Nephron (organoid): ENCODE data around the gene SLC38A11.

ENCODE experiments used
- H3K27ac Mint-ChIP-seq, 3 experiments: 2 replicates each; pipeline ENCODE4 v1.8.0; 2020; ENCODE audit warnings: mixed read lengths in 3 of 3, mild to moderate bottlenecking in 2 of 3, moderate library complexity in 1 of 3
- H3K27me3 Mint-ChIP-seq: 2 replicates; pipeline ENCODE4 v1.8.0; 2021; ENCODE audit warnings: low read depth, mild to moderate bottlenecking, moderate library complexity, mixed read lengths
- H3K36me3 Mint-ChIP-seq: 2 replicates; pipeline ENCODE4 v1.8.0; 2020; ENCODE audit warnings: low read depth, mixed read lengths
- H3K4me1 Mint-ChIP-seq: 2 replicates; pipeline ENCODE4 v1.8.0; 2020; ENCODE audit warnings: mixed read lengths
- H3K4me3 Mint-ChIP-seq, 3 experiments: 2 replicates each; pipeline ENCODE4 v1.8.0; 2020; ENCODE audit warnings: mild to moderate bottlenecking in 3 of 3, mixed read lengths in 3 of 3, moderate library complexity in 2 of 3
- H3K9me3 Mint-ChIP-seq: 2 replicates; pipeline ENCODE4 v1.8.0; 2020; ENCODE audit warnings: mixed read lengths
- TF ChIP-seq, protein P1 (sequence below), 3 experiments: fragments of 200-600 bp; sonication (generic); IDR thresholded peaks; one replicate each; pipeline ENCODE4 v1.5.0; 2021; ENCODE audit warnings: antibody characterized with exemption in 3 of 3; ENCODE audit not compliant: unreplicated experiment in 3 of 3

The SLC38A11 gene

DNA sequence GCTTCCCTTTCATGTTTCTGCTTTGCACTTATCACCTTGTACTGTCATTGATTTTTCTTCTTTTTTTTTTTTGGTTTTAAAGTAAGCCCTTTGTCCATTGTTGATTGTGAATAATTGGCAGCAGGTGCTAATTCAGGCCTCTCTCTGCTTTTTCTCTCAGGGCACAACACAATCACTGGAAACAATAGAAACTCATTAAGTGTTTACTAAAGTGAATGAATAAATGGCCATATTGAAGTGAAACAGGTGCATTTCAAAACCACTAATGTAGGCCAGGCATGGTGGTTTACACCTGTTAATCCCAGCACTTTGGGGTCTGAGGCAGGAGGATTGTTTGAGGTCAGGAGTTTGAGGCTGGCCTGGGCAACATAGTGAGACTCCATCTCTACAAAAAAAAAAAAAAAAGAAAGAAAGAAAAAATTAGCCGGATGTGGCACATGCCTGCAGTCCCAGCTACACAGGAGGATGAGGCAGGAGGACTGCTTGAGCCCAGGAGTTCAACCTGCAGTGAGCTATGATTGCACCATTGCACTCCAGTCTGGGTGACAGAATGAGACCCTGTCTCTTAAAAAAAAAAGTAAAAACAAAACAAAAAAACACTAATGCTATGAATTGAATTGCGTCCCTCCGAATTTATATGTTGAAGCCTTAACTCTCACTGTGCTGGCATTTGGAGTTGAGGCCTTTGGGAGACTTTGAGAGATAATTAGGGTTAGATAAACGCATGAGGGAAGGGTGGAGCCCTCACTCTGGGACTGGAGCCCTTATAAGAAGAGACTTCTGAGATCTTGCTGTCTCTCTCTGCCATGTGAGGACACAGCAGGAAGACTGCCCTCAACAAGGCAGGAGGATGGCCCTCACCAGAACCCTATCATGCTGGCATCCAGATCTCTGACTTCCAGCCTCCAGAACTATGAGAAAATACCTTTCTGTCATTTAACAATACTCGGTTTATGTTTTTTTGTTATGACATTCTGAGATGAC is 19.9 kb downstream of the SLC38A11 start:
- Mint-ChIP-seq H3K36me3 (no peaks in the 10 kb centered on the region), H3K27ac (peak overlapping the region in 1 of 3 experiments; percentile 37), H3K9me3 (peaks cover 10% of the 10 kb centered on the region), H3K27me3 (peaks cover 3% of the 10 kb centered on the region), H3K4me3 (no peak overlapping the region), H3K4me1 (peaks cover 12% of the 10 kb centered on the region)
- TF ChIP-seq, protein P1, sequence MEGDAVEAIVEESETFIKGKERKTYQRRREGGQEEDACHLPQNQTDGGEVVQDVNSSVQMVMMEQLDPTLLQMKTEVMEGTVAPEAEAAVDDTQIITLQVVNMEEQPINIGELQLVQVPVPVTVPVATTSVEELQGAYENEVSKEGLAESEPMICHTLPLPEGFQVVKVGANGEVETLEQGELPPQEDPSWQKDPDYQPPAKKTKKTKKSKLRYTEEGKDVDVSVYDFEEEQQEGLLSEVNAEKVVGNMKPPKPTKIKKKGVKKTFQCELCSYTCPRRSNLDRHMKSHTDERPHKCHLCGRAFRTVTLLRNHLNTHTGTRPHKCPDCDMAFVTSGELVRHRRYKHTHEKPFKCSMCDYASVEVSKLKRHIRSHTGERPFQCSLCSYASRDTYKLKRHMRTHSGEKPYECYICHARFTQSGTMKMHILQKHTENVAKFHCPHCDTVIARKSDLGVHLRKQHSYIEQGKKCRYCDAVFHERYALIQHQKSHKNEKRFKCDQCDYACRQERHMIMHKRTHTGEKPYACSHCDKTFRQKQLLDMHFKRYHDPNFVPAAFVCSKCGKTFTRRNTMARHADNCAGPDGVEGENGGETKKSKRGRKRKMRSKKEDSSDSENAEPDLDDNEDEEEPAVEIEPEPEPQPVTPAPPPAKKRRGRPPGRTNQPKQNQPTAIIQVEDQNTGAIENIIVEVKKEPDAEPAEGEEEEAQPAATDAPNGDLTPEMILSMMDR (IDR thresholded peaks at IDR 0.05; ENCODE audit: unreplicated experiment in 3 of 3) = no peak

DNA sequence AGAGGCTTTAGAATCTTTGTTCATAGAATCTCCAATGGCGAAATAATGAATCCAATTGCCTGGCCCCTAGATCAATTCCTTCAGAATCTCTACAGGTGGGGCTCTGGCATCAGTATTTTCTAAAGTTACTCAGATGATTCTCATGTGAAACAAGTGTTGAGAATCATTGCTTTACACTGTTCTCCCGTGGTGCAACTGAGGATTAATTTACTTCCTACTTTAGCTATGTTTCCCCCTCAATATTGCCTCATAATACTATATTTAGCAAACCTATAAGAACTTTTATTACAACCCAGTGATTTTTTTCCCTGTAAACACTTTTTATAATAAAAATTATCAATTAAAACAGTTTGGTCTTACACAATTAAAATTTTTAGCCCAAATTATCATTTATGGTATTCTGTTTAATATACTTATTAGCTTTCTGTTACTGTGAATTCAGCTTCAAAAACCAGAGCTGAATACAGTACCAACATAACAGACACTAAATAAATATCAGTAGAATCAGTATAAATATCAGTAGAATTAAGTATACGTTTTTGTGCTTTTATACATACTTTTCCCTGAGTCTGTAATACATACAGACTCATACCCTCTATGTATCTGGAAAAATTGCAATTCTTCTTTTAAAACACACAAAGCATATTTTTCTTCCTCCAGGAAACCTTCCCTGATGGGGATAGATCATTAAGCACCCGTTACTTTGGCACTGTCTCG is 20.8 kb downstream of the SLC38A11 start:
- TF ChIP-seq, protein P1 (IDR thresholded peaks at IDR 0.05; ENCODE audit: unreplicated experiment in 3 of 3) = no peak
- Mint-ChIP-seq H3K36me3 (no peaks in the 10 kb centered on the region), H3K4me3 (no peak overlapping the region), H3K9me3 (peaks cover 11% of the 10 kb centered on the region), H3K4me1 (peaks cover 12% of the 10 kb centered on the region), H3K27ac (no peak overlapping the region), H3K27me3 (peaks cover 3% of the 10 kb centered on the region)

DNA sequence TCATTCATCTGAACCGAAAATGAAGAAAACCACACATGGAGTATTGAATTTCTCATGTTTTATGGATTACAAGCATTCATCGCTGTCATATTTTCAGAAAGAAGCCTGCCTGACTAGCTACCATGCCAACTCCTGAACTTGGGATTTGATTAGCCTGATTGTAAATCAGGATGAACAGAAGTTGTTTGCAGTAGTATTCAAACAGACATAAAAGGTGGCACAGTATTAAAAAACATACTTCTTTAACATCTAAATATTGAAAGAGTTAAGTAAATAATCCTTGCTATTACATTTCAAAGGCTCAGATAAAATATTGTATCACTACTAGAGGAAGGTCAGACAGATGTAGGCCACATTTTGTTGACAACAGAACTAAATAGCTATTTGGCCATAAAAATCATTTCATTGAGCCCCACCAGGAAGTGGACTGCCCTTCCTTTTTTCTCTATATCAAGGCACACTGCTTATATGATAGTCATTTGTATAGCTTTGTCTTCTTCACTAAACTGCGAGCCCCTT is 21.6 kb downstream of the SLC38A11 start:
- Mint-ChIP-seq H3K4me3 (no peak overlapping the region), H3K9me3 (peaks cover 11% of the 10 kb centered on the region), H3K36me3 (no peaks in the 10 kb centered on the region), H3K27ac (peak overlapping the region in 1 of 3 experiments; percentile 32), H3K4me1 (peaks cover 12% of the 10 kb centered on the region), H3K27me3 (peaks cover 3% of the 10 kb centered on the region)
- TF ChIP-seq, protein P1 (IDR thresholded peaks at IDR 0.05; ENCODE audit: unreplicated experiment in 3 of 3) = no peak

DNA sequence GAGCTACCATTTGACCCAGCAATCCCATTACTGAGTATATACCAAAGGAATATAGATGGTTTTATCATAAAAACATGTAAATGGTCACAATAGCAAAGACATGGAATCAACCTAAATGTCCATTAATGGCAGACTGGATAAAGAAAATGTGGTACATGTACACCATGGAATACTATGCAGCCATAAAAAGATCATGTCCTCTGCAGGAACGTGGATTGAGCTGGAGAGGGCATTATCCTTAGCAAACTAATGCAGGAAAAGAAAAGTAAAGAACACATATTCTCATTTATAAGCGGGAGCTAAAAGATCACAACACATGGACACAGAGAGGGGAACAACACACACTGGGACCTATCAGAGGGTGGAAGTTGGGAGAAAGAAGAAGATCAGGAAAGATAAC is 22.9 kb downstream of the SLC38A11 start:
- H3K4me3 Mint-ChIP-seq = no peak overlapping the region
- H3K4me1 Mint-ChIP-seq = peaks cover 6% of the 10 kb centered on the region
- H3K27me3 Mint-ChIP-seq = peaks cover 3% of the 10 kb centered on the region
- H3K36me3 Mint-ChIP-seq = no peaks in the 10 kb centered on the region
- TF ChIP-seq, protein P1 (IDR thresholded peaks at IDR 0.05; ENCODE audit: unreplicated experiment in 3 of 3) = no peak
- no peak overlapping the region for H3K27ac Mint-ChIP-seq
- peaks cover 11% of the 10 kb centered on the region for H3K9me3 Mint-ChIP-seq

DNA sequence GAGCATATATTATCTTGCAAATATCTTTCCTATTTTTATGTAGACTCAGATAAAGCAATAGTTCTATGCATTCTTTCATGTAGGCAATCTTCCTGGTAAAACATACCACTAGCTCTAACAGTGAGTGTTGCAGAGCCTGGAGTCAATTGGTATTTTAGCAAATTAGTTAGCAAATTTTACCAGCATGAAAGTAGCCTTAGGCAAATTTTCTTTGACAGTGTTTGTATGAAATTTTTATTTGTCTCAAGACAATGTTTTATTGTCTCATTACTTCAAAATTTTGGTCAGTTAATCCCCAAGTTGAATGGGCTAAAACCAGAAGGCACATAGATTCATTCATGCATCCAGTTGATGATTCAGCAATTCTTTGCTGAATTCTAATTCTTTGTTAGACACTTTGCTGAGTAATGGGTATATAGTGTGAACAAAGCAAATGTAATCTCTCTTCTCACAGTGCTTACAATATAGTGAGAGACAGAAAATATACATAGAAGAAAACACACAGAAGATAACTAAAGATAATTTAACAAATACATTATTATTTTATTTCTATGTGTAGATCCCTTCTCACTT is 27.1 kb downstream of the SLC38A11 start:
- no peak overlapping the region for H3K4me3 Mint-ChIP-seq
- H3K9me3 Mint-ChIP-seq = peaks cover 11% of the 10 kb centered on the region
- H3K27ac Mint-ChIP-seq = no peak overlapping the region
- TF ChIP-seq, protein P1 (IDR thresholded peaks at IDR 0.05; ENCODE audit: unreplicated experiment in 3 of 3) = no peak
- H3K4me1 Mint-ChIP-seq = no peaks in the 10 kb centered on the region
- no peaks in the 10 kb centered on the region for H3K27me3 Mint-ChIP-seq
- H3K36me3 Mint-ChIP-seq = no peaks in the 10 kb centered on the region
